ENCODE results near the gene PEPD. TPM values are rescaled to one million over a fixed set of nuclear protein-coding genes. Genes with fewer than 3 reads are reported as not detected.

The PEPD gene
- polyA plus RNA-seq, 6 donors from 2014 or later: 83.7 to 143 (median 95.4) TPM

DNA sequence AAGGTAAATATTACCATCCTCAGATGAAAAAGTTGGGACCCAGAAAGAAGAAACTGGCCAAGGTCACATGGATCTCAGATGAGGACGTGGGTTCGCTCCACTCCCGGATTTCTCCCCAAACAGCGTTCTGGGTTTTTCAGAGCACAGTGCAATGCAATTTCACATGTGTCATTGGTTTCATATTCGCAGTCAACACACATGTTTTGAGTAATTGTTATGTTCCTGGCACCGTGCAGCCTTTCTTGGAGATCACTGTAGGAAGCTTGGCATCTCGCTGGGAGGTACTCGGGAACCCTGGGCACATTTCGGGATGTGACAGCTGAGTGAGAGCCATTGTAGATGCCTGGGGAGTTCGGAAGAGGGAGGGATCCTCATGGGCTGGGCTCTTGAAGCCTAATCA, 174.3 kb downstream of the PEPD start:
- peaks cover 35 to 80% (median 58%) of the 10 kb centered on the region in 3 donors for H3K27me3 Mint-ChIP-seq
- no peak for DNase-seq
- H3K27ac Mint-ChIP-seq: no peak overlapping the region
- peaks cover 0 to 7% of the 10 kb centered on the region in 2 donors for H3K36me3 Mint-ChIP-seq
- H3K4me1 Mint-ChIP-seq: no peaks in the 10 kb centered on the region
- no peak for ATAC-seq (ENCODE audit: low read depth in 2 of 2)
- H3K9me3 Mint-ChIP-seq: peaks cover 0 to 9% (median 1%) of the 10 kb centered on the region in 7 donors
- no peak overlapping the region for H3K4me3 Mint-ChIP-seq

DNA sequence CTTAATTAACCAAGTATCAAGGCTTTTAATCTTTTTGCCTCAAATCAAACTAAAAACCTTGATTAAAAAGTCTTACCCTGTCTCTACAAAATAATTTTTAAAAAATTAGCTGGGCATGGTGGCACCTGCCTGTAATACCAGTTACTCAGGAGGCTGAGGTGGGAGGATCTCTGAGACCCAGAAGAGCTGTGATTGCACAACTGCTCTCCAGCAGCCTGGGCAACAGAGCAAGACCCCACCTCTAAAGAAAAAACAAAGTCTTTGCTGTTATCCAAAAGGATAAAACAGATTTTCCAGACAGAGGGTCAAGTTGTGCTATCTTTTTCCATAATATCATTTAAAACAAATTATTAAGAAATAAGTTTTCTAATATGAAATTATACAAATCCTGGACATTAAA, 174.9 kb downstream of the PEPD start:
- DNase-seq (no peak), ATAC-seq (ENCODE audit: low read depth in 2 of 2) (no peak)
- Mint-ChIP-seq H3K27ac (no peak overlapping the region), H3K4me1 (no peaks in the 10 kb centered on the region), H3K9me3 (peaks cover 0 to 9% (median 1%) of the 10 kb centered on the region in 7 donors), H3K27me3 (peaks cover 34 to 86% (median 64%) of the 10 kb centered on the region in 3 donors), H3K36me3 (peaks cover 0 to 7% of the 10 kb centered on the region in 2 donors), H3K4me3 (no peak overlapping the region)

DNA sequence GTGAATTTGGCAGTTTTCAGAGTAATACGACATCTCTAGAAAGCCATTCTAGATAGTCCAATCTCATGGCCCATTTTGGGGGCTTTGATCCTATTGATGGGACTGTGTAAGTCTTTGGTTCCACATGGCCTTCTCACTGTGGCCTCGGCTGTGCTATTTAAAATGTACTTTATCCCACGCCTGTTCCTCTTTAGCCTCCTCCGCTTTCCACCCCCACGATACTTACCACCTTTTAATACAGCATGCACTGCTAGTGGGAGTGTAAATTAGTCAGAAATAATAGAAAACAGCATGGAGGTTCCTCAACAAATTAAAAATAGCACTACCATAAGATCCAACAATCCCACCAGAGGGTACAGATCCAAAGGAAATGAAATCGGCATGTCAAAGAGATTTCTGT, 176.4 kb downstream of the PEPD start:
- no peaks in the 10 kb centered on the region for H3K36me3 Mint-ChIP-seq
- H3K4me3 Mint-ChIP-seq: no peak overlapping the region
- peaks cover 38 to 87% (median 70%) of the 10 kb centered on the region in 3 donors for H3K27me3 Mint-ChIP-seq
- H3K4me1 Mint-ChIP-seq: no peaks in the 10 kb centered on the region
- no peak overlapping the region for H3K27ac Mint-ChIP-seq
- peaks cover 0 to 4% (median 0%) of the 10 kb centered on the region in 7 donors for H3K9me3 Mint-ChIP-seq
- ATAC-seq (ENCODE audit: low read depth in 2 of 2) (no peak), DNase-seq (no peak)

DNA sequence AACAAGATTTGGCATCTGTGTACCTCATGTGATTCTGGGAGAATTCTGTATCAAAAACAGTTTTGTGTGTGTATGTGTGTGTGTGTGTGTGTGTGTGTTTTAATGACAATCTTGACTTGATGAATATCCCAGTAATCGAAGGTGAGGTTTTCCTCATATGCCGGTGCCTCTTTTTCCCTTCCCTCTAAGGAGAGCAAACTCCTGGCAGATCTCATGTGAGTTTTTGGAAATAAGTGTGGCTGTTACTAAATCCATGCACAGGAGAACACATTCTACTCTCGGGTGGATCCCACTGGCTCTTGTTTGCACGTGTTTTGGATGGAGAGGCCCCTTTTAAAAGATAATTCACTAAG, 177.0 kb downstream of the PEPD start:
- no peak overlapping the region for H3K27ac Mint-ChIP-seq
- no peak for ATAC-seq (ENCODE audit: low read depth in 2 of 2)
- no peak overlapping the region for H3K4me3 Mint-ChIP-seq
- H3K36me3 Mint-ChIP-seq: no peaks in the 10 kb centered on the region
- H3K27me3 Mint-ChIP-seq: peaks cover 38 to 83% (median 65%) of the 10 kb centered on the region in 3 donors
- no peak for DNase-seq
- no peaks in the 10 kb centered on the region for H3K4me1 Mint-ChIP-seq
- peaks cover 0 to 4% (median 0%) of the 10 kb centered on the region in 7 donors for H3K9me3 Mint-ChIP-seq

DNA sequence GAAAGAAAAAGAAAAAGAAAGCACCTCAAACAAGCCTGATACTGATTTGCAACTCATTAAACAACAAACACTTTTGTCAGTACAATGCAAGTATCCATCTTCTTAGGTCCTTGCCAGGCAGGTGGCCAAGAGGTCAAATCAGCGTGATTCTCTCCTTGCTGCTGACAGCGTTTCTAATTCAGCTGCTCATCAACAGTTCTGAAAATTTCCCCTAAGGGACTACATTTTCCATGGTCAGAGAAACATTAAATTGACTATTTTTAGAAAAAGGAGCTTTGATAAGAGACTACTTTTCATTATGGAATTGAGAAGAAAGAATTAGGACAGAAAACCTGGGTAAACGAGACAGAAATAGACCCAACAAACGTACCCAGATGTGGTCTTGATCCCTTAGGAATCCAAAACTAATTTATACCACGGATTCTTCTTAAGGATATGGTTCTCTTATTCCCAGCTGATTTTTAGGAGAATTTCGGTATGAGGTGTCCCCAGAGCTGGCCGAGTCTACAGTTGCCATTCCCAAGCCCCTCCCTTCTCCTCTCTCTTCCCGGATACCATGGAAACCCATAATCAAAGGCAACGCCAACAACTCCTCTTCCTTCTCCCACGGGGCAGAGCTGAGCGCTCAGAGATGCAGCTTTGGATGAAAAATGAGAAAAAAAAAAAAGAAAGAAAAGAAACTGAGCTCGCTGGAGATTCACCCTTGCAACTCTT, 177.6 kb downstream of the PEPD start:
- no peak for DNase-seq
- Mint-ChIP-seq H3K9me3 (peaks cover 0 to 4% (median 0%) of the 10 kb centered on the region in 7 donors), H3K27me3 (peaks cover 38 to 83% (median 65%) of the 10 kb centered on the region in 3 donors), H3K4me3 (no peak overlapping the region), H3K4me1 (no peaks in the 10 kb centered on the region), H3K36me3 (no peaks in the 10 kb centered on the region), H3K27ac (no peak overlapping the region)
- no peak for ATAC-seq (ENCODE audit: low read depth in 2 of 2)

DNA sequence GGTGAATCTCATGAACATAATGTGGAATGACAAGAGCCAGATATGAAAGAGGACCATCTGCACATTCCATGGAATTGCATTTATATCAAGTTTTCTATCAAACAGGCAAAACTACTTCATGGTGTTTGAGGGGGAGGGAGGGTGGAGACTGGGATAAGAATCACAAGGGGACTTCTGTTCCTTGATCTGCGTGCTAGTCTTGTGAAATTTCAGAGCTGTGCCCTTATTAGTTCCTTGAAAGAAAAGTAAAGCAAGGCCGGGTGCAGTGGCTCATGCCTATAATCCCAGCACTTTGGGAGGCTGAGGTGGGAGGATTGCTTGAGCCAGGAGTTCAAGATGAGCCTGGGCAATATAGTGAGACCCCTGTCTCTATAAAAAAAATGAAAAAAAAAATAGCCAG, 178.3 kb downstream of the PEPD start:
- H3K36me3 Mint-ChIP-seq: no peaks in the 10 kb centered on the region
- H3K27ac Mint-ChIP-seq: no peak overlapping the region
- peaks cover 38 to 76% (median 65%) of the 10 kb centered on the region in 3 donors for H3K27me3 Mint-ChIP-seq
- DNase-seq (no peak), ATAC-seq (ENCODE audit: low read depth in 2 of 2) (no peak)
- H3K9me3 Mint-ChIP-seq: peaks cover 0 to 4% (median 0%) of the 10 kb centered on the region in 7 donors
- no peaks in the 10 kb centered on the region for H3K4me1 Mint-ChIP-seq
- H3K4me3 Mint-ChIP-seq: peak overlapping the region in 1 of 8 donors; percentile 35

DNA sequence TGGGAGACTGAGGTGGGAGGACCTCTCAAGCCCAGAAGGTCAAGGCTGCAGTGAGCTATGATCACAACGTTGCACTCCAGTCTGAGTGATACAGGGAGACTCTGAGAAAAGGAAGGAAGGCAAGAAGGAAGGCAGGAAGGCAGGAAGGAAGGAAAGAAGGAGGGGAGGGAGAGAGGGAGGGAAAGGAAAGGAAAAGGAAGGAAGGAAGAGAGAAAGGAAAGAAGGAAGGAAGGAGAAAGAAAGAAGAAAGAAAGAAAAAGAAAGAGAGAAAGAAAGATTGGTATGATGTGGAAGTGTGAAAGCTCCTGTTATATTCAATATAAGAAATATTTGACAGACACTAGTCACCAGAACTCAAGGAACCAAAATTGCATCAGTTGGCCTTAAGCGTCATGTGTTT, 180.6 kb downstream of the PEPD start:
- Mint-ChIP-seq H3K27ac (peak overlapping the region in 1 of 6 donors; percentile 60), H3K9me3 (peaks cover 0 to 4% (median 0%) of the 10 kb centered on the region in 7 donors), H3K27me3 (peaks cover 35 to 58% (median 52%) of the 10 kb centered on the region in 3 donors), H3K4me3 (no peak overlapping the region), H3K36me3 (no peaks in the 10 kb centered on the region), H3K4me1 (no peaks in the 10 kb centered on the region)
- DNase-seq: no peak
- no peak for ATAC-seq (ENCODE audit: low read depth in 2 of 2)

DNA sequence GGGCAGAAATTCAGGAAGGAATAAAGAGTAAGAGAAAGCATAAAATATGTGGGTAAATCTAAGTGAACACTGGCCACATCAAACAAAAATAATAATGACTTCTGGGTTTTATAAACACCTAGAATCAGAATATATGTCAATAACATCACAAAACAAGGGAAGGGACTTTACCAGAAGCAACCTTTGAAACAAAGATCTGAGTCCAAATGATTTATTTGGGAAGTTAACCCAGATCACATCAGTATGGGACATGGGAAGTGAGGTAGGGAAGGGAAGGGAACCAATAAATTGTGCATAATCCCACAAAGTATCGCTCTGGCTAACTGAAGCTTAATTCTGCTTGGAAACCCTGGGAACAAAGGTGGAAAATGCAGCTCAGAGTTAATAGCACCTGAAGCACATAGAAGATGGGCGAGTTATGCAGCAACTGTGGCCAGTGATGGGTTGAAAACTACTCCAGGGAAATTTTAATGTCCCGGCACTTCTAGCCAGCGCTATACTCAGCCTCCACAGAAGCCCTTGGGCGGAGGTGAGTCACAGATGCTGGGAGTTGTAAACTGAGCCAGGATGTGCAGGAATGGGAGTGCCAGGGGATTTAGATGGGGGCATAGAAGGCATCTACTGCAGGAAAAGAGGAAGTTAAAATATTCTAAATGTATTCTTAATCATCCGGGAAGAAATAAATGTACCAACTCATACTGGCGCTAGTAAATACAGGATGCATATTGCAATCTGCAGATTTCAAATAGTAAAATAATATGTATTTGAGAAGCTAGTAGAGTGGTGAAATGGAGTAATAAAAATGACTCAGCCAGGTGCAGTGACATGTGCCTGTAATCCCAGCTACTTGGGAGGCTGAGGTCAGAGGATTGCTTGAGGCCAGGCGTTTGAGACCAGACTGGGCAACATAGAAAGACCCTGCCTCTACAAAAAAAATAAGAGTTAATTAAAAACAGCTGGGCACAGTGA, 182.3 kb downstream of the PEPD start:
- no peak for DNase-seq
- no peaks in the 10 kb centered on the region for H3K36me3 Mint-ChIP-seq
- no peak overlapping the region for H3K4me3 Mint-ChIP-seq
- peaks cover 23 to 41% (median 35%) of the 10 kb centered on the region in 3 donors for H3K27me3 Mint-ChIP-seq
- no peak for ATAC-seq (ENCODE audit: low read depth in 2 of 2)
- no peak overlapping the region for H3K27ac Mint-ChIP-seq
- H3K9me3 Mint-ChIP-seq: peaks cover 0 to 3% (median 0%) of the 10 kb centered on the region in 7 donors
- no peaks in the 10 kb centered on the region for H3K4me1 Mint-ChIP-seq

Other genes with a start within 250 kb of the PEPD start
- gene CEBPA, start 219.3 kb downstream of the PEPD start, polyA plus RNA-seq (ENCODE audit: low read depth in 6 of 6): under 1 TPM in 4 of 6 donors, not detected in 2; 0.09 to 0.54 (median 0.50) TPM
- gene CEBPG, start 148.1 kb downstream of the PEPD start, polyA plus RNA-seq (ENCODE audit: low read depth in 6 of 6): 10 to 100 TPM in 3 of 6 donors, 1 to 10 TPM in 3; 7.1 to 12.0 (median 9.9) TPM
- gene CHST8, start 100.2 kb upstream of the PEPD start, polyA plus RNA-seq (ENCODE audit: low read depth in 6 of 6): under 1 TPM in 2 of 6 donors, not detected in 4; 0.17 to 0.55 TPM